Limb (tissue), 2 donors: Measurements from ENCODE around the gene LRFN5.
"Not testable (repeated sequence)": the region's sequence is repeated elsewhere in the genome, so short reads cannot be mapped to it uniquely, and the experiment has no call there.

Experiments
- DNase-seq, 2 donors: peaks; one replicate each; pipeline ENCODE4 v3.0.0-alpha.2; 2016; ENCODE audit errors: extremely low spot score in 2 of 2

The LRFN5 gene

GRCh38 chr14:41636492-41637392, 30.1 kb downstream of the LRFN5 start:
- DNase-seq, result no peak

GRCh38 chr14:41641690-41642089, 35.0 kb downstream of the LRFN5 start:
- no peak for DNase-seq

- no peak for DNase-seq
Observed at GRCh38 chr14:41642367-41642766, 35.7 kb downstream of the LRFN5 start.

GRCh38 chr14:41642789-41643188, 36.1 kb downstream of the LRFN5 start:
- DNase-seq, result no peak

GRCh38 chr14:41644606-41645005, 37.9 kb downstream of the LRFN5 start:
- no peak for DNase-seq

- DNase-seq, result no peak
Observed at GRCh38 chr14:41650802-41651201, 44.1 kb downstream of the LRFN5 start.

GRCh38 chr14:41654196-41654595, 47.5 kb downstream of the LRFN5 start:
- DNase-seq, result no peak

- no peak for DNase-seq
Observed at GRCh38 chr14:41662780-41663472, 56.2 kb downstream of the LRFN5 start.

GRCh38 chr14:41663473-41663850, 56.8 kb downstream of the LRFN5 start:
- DNase-seq, result no peak

- DNase-seq, result no peak
Observed at GRCh38 chr14:41666301-41666700, 59.6 kb downstream of the LRFN5 start.

- DNase-seq, result peak in 1 of 2 donors; percentile 53
Observed at GRCh38 chr14:41668356-41668755, 61.7 kb downstream of the LRFN5 start.

- not testable (repeated sequence) for DNase-seq
Observed at GRCh38 chr14:41673601-41674000, 66.9 kb downstream of the LRFN5 start.

GRCh38 chr14:41674511-41674971, 67.9 kb downstream of the LRFN5 start:
- DNase-seq, result not testable (repeated sequence)

GRCh38 chr14:41699486-41699885, 92.8 kb downstream of the LRFN5 start:
- DNase-seq, result no peak

GRCh38 chr14:41718477-41719166, 111.9 kb downstream of the LRFN5 start:
- no peak for DNase-seq

- no peak for DNase-seq
Observed at GRCh38 chr14:41739203-41739602, 132.5 kb downstream of the LRFN5 start.

- no peak for DNase-seq
Observed at GRCh38 chr14:41743140-41743539, 136.5 kb downstream of the LRFN5 start.

- no peak for DNase-seq
Observed at GRCh38 chr14:41749429-41749828, 142.8 kb downstream of the LRFN5 start.

GRCh38 chr14:41750575-41750974, 143.9 kb downstream of the LRFN5 start:
- not testable (repeated sequence) for DNase-seq

GRCh38 chr14:41758011-41758665, 151.5 kb downstream of the LRFN5 start:
- peak in 1 of 2 donors; percentile 24 for DNase-seq

GRCh38 chr14:41761204-41761603, 154.5 kb downstream of the LRFN5 start:
- DNase-seq, result no peak
